PC-3 (cell line): ENCODE measurements around the gene DNM3. TPM values are rescaled to one million over a fixed set of nuclear protein-coding genes. Genes with fewer than 3 reads are reported as not detected.

Experiments used
- ATAC-seq: fragments of 200-7000 bp; cut with Tn5 transposase; 2 replicates; pipeline ENCODE4 v1.9.1; 2020; ENCODE audit warnings: mild to moderate bottlenecking, moderate library complexity
- BruUV-seq: library from RNA; stranded (reverse); fragments of 400-500 nt; replicated peaks from 2 replicates; lab custom pipeline; 2021; lab: Mats Ljungman, UMichigan
- CTCF ChIA-PET: fragments of 300-600 bp; sonication (Branson Sonifier 250); formaldehyde crosslinking; loops from one replicate; lab custom pipeline; 2022; ENCODE audit warnings: antibody characterized with exemption; lab: Charles Lee
- POLR2A ChIA-PET: fragments of 300-600 bp; sonication (Branson Sonifier 250); formaldehyde crosslinking; loops from one replicate; lab custom pipeline; 2022; ENCODE audit warnings: antibody characterized with exemption; ENCODE audit not compliant: unreplicated experiment; lab: Charles Lee
- DNase-seq: peaks from one replicate; pipeline ENCODE4 v3.0.0-alpha.2; 2015
- H2AFZ ChIP-seq: fragments of 300-600 bp; sonication (generic); 2 replicates; pipeline ENCODE4 v1.6.0; 2016; ENCODE audit warnings: antibody characterized with exemption, low read length
- H3F3A ChIP-seq: fragments of 300-600 bp; sonication (generic); one replicate; pipeline ENCODE4 v1.6.0; 2017; ENCODE audit warnings: antibody characterized with exemption, low read length, control low read depth, mild to moderate bottlenecking; ENCODE audit not compliant: unreplicated experiment
- H3K27ac ChIP-seq: fragments of 300-600 bp; sonication (generic); 2 replicates; pipeline ENCODE4 v1.5.1; 2016; ENCODE audit warnings: mild to moderate bottlenecking, low read length
- H3K27me3 ChIP-seq: fragments of 300-600 bp; sonication (generic); 2 replicates; pipeline ENCODE4 v1.6.1; 2016; ENCODE audit warnings: low read length, mixed read lengths
- H3K36me3 ChIP-seq: fragments of 300-600 bp; sonication (generic); 2 replicates; pipeline ENCODE4 v1.6.1; 2016; ENCODE audit warnings: low read depth, mixed run types, low read length, mixed read lengths
- H3K4me1 ChIP-seq: fragments of 300-600 bp; sonication (generic); 2 replicates; pipeline ENCODE4 v1.5.1; 2016; ENCODE audit warnings: low read length; ENCODE audit not compliant: insufficient read depth
- H3K4me2 ChIP-seq: fragments of 300-600 bp; sonication (generic); 2 replicates; pipeline ENCODE4 v1.6.0; 2016; ENCODE audit warnings: low read length
- H3K4me3 ChIP-seq: fragments of 300-600 bp; sonication (generic); 2 replicates; pipeline ENCODE4 v1.5.1; 2016; ENCODE audit warnings: mild to moderate bottlenecking, low read length, mixed read lengths
- H3K79me2 ChIP-seq: fragments of 300-600 bp; sonication (generic); 2 replicates; pipeline ENCODE4 v1.6.1; 2017; ENCODE audit warnings: low read length, mixed read lengths
- H3K9ac ChIP-seq: fragments of 300-600 bp; sonication (generic); 2 replicates; pipeline ENCODE4 v1.6.0; 2016; ENCODE audit warnings: mild to moderate bottlenecking, low read length
- H3K9me2 ChIP-seq: fragments of 300-600 bp; sonication (generic); replicated peaks from 2 replicates; pipeline ENCODE4 v1.6.1; 2016; ENCODE audit warnings: mixed run types, low read length, mixed read lengths
- H3K9me3 ChIP-seq: fragments of 300-600 bp; sonication (generic); 2 replicates; pipeline ENCODE4 v1.6.1; 2016; ENCODE audit warnings: low read length, mixed read lengths
- H4K20me1 ChIP-seq: fragments of 300-600 bp; sonication (generic); 2 replicates; pipeline ENCODE4 v1.6.1; 2016; ENCODE audit warnings: low read length, mixed read lengths
- EZH2 ChIP-seq: fragments of 300-600 bp; sonication (generic); IDR thresholded peaks from one replicate; pipeline ENCODE4 v1.6.1; 2017; ENCODE audit warnings: antibody characterized with exemption, mild to moderate bottlenecking, low read length; ENCODE audit not compliant: unreplicated experiment
- EZH2phosphoT487 ChIP-seq: fragments of 300-600 bp; sonication (generic); IDR thresholded peaks from 2 replicates; pipeline ENCODE4 v1.6.1; 2018; ENCODE audit warnings: mild to moderate bottlenecking, antibody characterized with exemption, low read length, borderline replicate concordance
- intact Hi-C: fragments of 100-400 bp; cut with micrococcal nuclease; formaldehyde crosslinking; loops from 2 replicates; pipeline ENCODE4 v1.9.0; 2023
- total RNA-seq: library from RNA; depleted of rRNA; stranded (reverse); fragments of >200 nt; gene quantifications from 2 replicates; pipeline ENCODE4 v1.2.3, GENCODE V29; 2014
- TF ChIP-seq, protein P1 (sequence below): fragments of 300-600 bp; sonication (generic); conservative IDR thresholded peaks from 2 replicates; pipeline ENCODE4 v1.5.1; 2017; ENCODE audit warnings: antibody characterized with exemption, low read depth, mild to moderate bottlenecking, low read length

The DNM3 gene
- total RNA-seq, 1 experiment from 2014 or later: 0.98 TPM

DNA sequence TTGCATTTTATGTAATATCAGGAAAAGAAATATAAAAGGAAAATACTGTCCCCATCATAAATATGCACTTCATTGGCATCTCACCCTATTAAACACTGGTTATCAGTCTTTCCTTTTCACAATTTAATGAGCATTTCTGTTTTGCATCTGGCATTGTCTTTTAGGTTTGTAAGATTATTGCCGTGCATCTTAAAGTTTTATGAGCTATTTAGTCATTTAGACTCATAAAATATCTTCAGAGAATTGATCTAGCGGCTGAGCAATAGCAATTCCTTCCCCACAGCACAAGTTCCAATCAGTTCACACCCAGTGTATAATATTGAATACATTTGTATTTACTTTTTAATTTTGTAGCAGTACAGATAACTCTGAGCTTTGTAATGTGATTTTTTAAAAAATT lies 466.8 kb downstream of the DNM3 start:
- ATAC-seq: peak; percentile 18; the same call in 1 of the 2 replicates
- no peak for TF ChIP-seq EZH2phosphoT487

DNA sequence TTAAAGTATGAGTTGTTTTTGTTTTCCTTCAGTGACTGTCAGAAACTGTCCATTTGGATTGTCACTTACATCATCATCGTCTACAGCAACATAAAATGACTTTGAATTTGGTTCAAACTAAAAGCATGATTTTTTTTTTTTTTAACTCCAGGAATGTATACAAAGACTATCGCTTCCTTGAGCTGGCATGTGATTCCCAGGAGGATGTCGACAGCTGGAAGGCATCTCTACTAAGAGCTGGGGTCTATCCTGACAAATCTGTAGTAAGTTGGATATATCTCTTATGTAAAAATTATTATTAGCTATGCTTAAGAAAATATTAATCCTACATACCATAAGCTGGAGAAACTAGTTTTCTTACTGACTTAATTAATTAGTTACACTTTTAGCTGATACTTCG lies 467.3 kb downstream of the DNM3 start:
- H3K79me2 ChIP-seq: no peaks in the 10 kb centered on the region
- no peak overlapping the region for H2AFZ ChIP-seq
- CTCF ChIA-PET: interaction anchor here (0.5 to 0.9 kb wide), 3 partner anchors 82 to 306 kb away, joined by 3 to 6 read pairs (median 3); no protein-coding TSS in a partner anchor
- ATAC-seq (no peak), DNase-seq (no peak)
- intact Hi-C loops: no loop called here
- H3K36me3 ChIP-seq: no peaks in the 10 kb centered on the region
- H3K27me3 ChIP-seq: no peaks in the 10 kb centered on the region
- no peak overlapping the region for H3K4me3 ChIP-seq
- no peaks in the 10 kb centered on the region for H3F3A ChIP-seq
- no peaks in the 10 kb centered on the region for H3K9me2 ChIP-seq
- POLR2A ChIA-PET: no interaction called here
- TF ChIP-seq, protein P1, sequence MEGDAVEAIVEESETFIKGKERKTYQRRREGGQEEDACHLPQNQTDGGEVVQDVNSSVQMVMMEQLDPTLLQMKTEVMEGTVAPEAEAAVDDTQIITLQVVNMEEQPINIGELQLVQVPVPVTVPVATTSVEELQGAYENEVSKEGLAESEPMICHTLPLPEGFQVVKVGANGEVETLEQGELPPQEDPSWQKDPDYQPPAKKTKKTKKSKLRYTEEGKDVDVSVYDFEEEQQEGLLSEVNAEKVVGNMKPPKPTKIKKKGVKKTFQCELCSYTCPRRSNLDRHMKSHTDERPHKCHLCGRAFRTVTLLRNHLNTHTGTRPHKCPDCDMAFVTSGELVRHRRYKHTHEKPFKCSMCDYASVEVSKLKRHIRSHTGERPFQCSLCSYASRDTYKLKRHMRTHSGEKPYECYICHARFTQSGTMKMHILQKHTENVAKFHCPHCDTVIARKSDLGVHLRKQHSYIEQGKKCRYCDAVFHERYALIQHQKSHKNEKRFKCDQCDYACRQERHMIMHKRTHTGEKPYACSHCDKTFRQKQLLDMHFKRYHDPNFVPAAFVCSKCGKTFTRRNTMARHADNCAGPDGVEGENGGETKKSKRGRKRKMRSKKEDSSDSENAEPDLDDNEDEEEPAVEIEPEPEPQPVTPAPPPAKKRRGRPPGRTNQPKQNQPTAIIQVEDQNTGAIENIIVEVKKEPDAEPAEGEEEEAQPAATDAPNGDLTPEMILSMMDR: no peak
- TF ChIP-seq EZH2phosphoT487: no peak
- no peak overlapping the region for H3K27ac ChIP-seq
- H3K9me3 ChIP-seq: no peaks in the 10 kb centered on the region
- H3K4me2 ChIP-seq: no peak overlapping the region
- no TSS peak for BruUV-seq
- H4K20me1 ChIP-seq: no peaks in the 10 kb centered on the region
- H3K4me1 ChIP-seq: no peaks in the 10 kb centered on the region
- no peak overlapping the region for H3K9ac ChIP-seq

More for the DNA sequence above, 466.8 kb downstream of the DNM3 start:
- Histone ChIP-seq H3K9me3 (no peaks in the 10 kb centered on the region), H3K36me3 (no peaks in the 10 kb centered on the region), H3F3A (no peaks in the 10 kb centered on the region), H3K27me3 (no peaks in the 10 kb centered on the region), H3K9ac (no peak overlapping the region), H4K20me1 (no peaks in the 10 kb centered on the region), H3K27ac (no peak overlapping the region), H3K4me2 (no peak overlapping the region), H2AFZ (no peak overlapping the region), H3K4me1 (no peaks in the 10 kb centered on the region), H3K79me2 (no peaks in the 10 kb centered on the region), H3K4me3 (no peak overlapping the region), H3K9me2 (no peaks in the 10 kb centered on the region)
- ChIA-PET CTCF (interaction anchor here (0.5 to 0.9 kb wide), 2 partner anchors 83 to 306 kb away, joined by 3 read pairs; no protein-coding TSS in a partner anchor), POLR2A (no interaction called here)
- no TSS peak for BruUV-seq
- intact Hi-C loops: no loop called here
- no peak for DNase-seq

DNA sequence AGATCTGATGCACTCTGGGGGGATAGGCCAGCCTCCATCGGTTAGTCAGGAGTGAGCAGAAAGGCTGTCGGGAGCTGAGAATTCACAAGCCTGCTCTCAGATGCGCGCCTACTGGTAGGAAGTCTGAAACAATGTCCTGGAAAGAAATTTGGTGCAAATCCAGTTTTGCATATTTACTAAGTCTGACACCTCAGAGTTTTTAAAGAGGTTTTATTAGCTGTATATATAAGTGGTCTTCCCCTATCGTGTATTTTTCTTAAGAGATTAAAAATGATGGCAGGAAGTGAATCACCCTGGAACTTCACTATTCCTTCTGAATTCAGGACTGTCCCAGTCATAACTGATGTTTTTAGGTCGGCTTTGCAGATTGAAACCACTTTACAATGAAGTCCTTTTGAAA lies 479.4 kb downstream of the DNM3 start:
- Histone ChIP-seq H3K4me1 (peaks cover 46% of the 10 kb centered on the region), H3K4me3 (no peak overlapping the region), H2AFZ (0 out of 2 replicates have a peak overlapping the region, but pooled peaks have one; percentile 1), H3K27me3 (no peaks in the 10 kb centered on the region), H3K4me2 (peak overlapping the region; percentile 80), H3K9ac (no peak overlapping the region), H3F3A (peaks cover 11% of the 10 kb centered on the region), H3K36me3 (no peaks in the 10 kb centered on the region), H3K27ac (peak overlapping the region; percentile 88), H3K79me2 (no peaks in the 10 kb centered on the region), H3K9me2 (no peaks in the 10 kb centered on the region), H4K20me1 (no peaks in the 10 kb centered on the region), H3K9me3 (no peaks in the 10 kb centered on the region)
- POLR2A ChIA-PET: no interaction called here
- intact Hi-C loops: no loop called here
- CTCF ChIA-PET: interaction anchor here (0.5 to 0.6 kb wide), 2 partner anchors 78 to 122 kb away, joined by 3 to 5 read pairs; no protein-coding TSS in a partner anchor
- TF ChIP-seq EZH2phosphoT487 (no peak), EZH2 (no peak)
- TF ChIP-seq, protein P1: no peak
- DNase-seq: peak; percentile 47
- no peak for ATAC-seq
- BruUV-seq: no TSS peak
